Psoas muscle (tissue), 8 donors: ENCODE data around the gene UBE2L3. TPM values are rescaled to one million over a fixed set of nuclear protein-coding genes. Genes with fewer than 3 reads are reported as not detected.
"Not testable (repeated sequence)": the region's sequence is repeated elsewhere in the genome, so short reads cannot be mapped to it uniquely, and the experiment has no call there.

Experiments
- ATAC-seq, 4 donors: fragments of 200-7000 bp; cut with Tn5 transposase; one replicate each; pipeline ENCODE4 v1.9.1; 2020; ENCODE audit warnings: moderate library complexity in 3 of 4, mild to moderate bottlenecking in 2 of 4
- DNase-seq, 2 donors: peaks; one replicate each; pipeline ENCODE4 v3.0.0-alpha.2; 2020
- H3K27ac ChIP-seq: fragments of 200-600 bp; one replicate; pipeline ENCODE4 v1.8.0; 2022
- H3K27me3 ChIP-seq, 3 donors: fragments of 200-600 bp in 1 of 3; one replicate each; pipeline versions ENCODE4 v1.6.1 to v1.8.0; 2013 to 2022; ENCODE audit warnings: low read length in 2 of 3, mild to moderate bottlenecking in 2 of 3, moderate library complexity in 1 of 3; ENCODE audit not compliant: insufficient read depth in 3 of 3
- H3K36me3 ChIP-seq, 2 donors: fragments of 200-600 bp in 1 of 2; one replicate each; pipeline versions ENCODE4 v1.6.1 to v1.8.0; 2013 to 2022; ENCODE audit warnings: low read depth in 1 of 2, mild to moderate bottlenecking in 1 of 2, moderate library complexity in 1 of 2; ENCODE audit not compliant: insufficient read depth in 1 of 2
- H3K4me1 ChIP-seq: fragments of 200-600 bp; one replicate; pipeline ENCODE4 v1.8.0; 2022
- H3K4me3 ChIP-seq: fragments of 200-600 bp; one replicate; pipeline ENCODE4 v1.8.0; 2022; ENCODE audit warnings: mild to moderate bottlenecking
- H3K9me3 ChIP-seq: fragments of 200-600 bp; one replicate; pipeline ENCODE4 v1.8.0; 2022
- WGBS, 3 donors: extraction: QIAGEN DNeasy Blood & Tissue Kit; methylation state at CpG; one replicate each; pipeline versions ENCODE4 v1.1.6 to v1.1.7; 2013; 5-methylcytosine and 5-hydroxymethylcytosine counted together
- intact Hi-C, 2 donors: fragments of 100-400 bp; cut with DNase I; formaldehyde crosslinking; loops; one replicate each; pipeline versions ENCODE4 v1.11.0 to v1.14.2; 2022
- polyA plus RNA-seq, 3 donors: library from polyadenylated mRNA; stranded (reverse); fragments of 200-250 nt; gene quantifications; one replicate each; pipeline ENCODE4 v1.2.3, GENCODE V29; 2013
- total RNA-seq, 4 donors: library from RNA; stranded (reverse); fragmentation: NEBNext Ultra II Directional in 2 of 4; extraction: Animal tissue kit (Norgen Biotek cat#: 25700) in 2 of 4; gene quantifications; one replicate each; pipeline versions ENCODE4 v1.2.1 to v1.2.4, GENCODE V29; 2021 to 2023
- TF ChIP-seq, protein P1 (sequence below): fragments of 200-600 bp; IDR thresholded peaks from one replicate; pipeline ENCODE4 v1.8.0; 2022; ENCODE audit warnings: antibody characterized with exemption
- donor health status: healthy with polysubstance abuse.
- donor health status: DM: no; HTN: no; CAD: no; lungs with moderate emphysema.
- donor health status: Bipolar disorder and iron deficiency.
- donor health status: healthy.
- donor health status: DM: yes; HTN: yes; CAD: no.
- donor health status: DM: no; HTN: no; CAD: no.
- donor health status: DM: no; HTN: no; CAD: no.
- donor health status: DM: yes; HTN: yes; CAD: no.

UBE2L3 gene
- total and polyA plus RNA-seq, 7 donors: 44.9 to 144 (median 56.7) TPM

DNA sequence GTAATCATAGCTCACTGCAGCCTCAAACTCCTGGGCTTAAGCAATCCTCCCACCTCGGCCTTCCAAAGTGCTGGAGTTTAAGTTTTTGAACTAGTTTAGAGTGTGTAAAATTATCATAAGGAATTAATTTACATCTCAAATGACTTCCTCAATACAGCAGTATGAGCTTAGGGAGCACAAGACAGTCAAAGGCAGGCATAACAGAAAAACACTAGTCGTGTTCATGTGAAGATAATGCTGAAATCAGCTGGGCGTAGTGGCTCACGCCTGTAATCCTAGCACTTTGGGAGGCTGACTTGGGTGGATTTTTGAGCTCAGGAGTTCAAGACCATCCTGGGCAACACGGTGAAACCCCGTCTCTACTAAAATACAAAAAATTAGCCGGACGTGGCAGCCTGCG lies 36.5 kb downstream of the UBE2L3 start:
- TF ChIP-seq, protein P1, sequence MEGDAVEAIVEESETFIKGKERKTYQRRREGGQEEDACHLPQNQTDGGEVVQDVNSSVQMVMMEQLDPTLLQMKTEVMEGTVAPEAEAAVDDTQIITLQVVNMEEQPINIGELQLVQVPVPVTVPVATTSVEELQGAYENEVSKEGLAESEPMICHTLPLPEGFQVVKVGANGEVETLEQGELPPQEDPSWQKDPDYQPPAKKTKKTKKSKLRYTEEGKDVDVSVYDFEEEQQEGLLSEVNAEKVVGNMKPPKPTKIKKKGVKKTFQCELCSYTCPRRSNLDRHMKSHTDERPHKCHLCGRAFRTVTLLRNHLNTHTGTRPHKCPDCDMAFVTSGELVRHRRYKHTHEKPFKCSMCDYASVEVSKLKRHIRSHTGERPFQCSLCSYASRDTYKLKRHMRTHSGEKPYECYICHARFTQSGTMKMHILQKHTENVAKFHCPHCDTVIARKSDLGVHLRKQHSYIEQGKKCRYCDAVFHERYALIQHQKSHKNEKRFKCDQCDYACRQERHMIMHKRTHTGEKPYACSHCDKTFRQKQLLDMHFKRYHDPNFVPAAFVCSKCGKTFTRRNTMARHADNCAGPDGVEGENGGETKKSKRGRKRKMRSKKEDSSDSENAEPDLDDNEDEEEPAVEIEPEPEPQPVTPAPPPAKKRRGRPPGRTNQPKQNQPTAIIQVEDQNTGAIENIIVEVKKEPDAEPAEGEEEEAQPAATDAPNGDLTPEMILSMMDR: no peak
- Histone ChIP-seq H3K4me1 (peaks cover 13% of the 10 kb centered on the region), H3K27me3 (no peaks in the 10 kb centered on the region), H3K36me3 (no peaks in the 10 kb centered on the region), H3K9me3 (no peaks in the 10 kb centered on the region), H3K27ac (no peak overlapping the region), H3K4me3 (no peak overlapping the region)
- no peak for ATAC-seq
- intact Hi-C loops: no loop called here
- WGBS, 3 donors: 86 to 92% (median 87%) methylated on average over 9 of the region's 9 CpGs
- no peak for DNase-seq

DNA sequence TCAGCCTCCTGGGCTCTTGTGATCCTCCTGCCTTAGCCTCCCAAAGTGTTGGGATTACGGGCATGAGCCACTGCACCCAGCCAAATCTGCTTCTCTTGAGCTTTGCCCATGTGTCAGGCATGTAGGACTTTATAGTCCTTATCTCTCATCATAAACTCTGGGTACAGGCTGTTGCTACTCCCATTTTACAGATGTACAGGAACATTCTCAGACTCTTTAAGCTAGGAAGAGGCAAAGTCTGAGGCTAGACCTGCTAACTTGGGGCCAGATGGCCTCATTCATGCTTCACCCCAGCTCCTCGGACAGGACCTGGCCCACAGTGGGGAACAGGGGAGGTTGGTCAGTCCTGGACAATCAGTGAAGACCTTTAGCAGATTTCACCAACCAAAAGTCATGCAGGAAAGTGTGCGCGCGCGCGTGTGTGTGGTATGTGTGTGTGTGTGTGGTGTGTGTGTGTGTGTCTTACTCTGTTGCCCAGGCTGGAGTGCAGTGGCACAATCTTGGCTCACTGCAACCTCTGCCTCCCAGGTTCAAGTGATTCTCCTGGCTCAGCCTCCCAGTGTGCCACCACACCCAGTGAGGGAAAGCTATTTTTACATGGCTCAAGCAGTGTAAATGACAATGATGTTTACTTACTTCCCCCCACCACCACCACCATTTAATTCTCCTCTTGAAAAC lies 38.5 kb downstream of the UBE2L3 start:
- peaks cover 13% of the 10 kb centered on the region for H3K4me1 ChIP-seq
- no peak for DNase-seq
- no peaks in the 10 kb centered on the region for H3K9me3 ChIP-seq
- 96 to 97% (median 96%) methylated on average over 7 of the region's 7 CpGs for WGBS, 3 donors
- intact Hi-C loops: no loop called here
- no peak overlapping the region for H3K4me3 ChIP-seq
- ATAC-seq: no peak
- H3K27me3 ChIP-seq: no peaks in the 10 kb centered on the region
- peaks cover 0 to 8% of the 10 kb centered on the region in 2 donors for H3K36me3 ChIP-seq
- TF ChIP-seq, protein P1: no peak
- H3K27ac ChIP-seq: no peak overlapping the region

DNA sequence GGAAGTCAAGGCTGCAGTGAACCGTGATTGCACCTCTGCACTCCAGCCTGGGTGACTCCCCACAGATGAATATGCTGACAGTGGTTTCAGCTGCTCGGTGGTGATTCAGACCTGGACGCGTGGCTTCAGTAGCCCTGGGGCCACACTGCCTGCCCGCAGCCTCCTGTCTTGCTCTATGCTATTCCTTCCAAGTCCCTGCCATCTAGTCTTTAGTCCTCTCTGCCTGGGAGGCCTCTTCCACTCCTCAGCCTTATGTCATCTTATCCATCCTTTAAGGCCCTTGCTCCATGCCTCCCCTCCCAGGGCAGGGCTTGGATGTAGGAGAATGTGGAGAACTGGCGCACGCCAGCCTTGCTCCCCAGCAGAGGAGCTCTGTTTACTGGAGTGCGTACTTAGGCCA lies 39.3 kb downstream of the UBE2L3 start:
- WGBS, 3 donors: 96 to 98% (median 97%) methylated on average over 8 of the region's 8 CpGs
- no peaks in the 10 kb centered on the region for H3K27me3 ChIP-seq
- intact Hi-C loops: no loop called here

DNA sequence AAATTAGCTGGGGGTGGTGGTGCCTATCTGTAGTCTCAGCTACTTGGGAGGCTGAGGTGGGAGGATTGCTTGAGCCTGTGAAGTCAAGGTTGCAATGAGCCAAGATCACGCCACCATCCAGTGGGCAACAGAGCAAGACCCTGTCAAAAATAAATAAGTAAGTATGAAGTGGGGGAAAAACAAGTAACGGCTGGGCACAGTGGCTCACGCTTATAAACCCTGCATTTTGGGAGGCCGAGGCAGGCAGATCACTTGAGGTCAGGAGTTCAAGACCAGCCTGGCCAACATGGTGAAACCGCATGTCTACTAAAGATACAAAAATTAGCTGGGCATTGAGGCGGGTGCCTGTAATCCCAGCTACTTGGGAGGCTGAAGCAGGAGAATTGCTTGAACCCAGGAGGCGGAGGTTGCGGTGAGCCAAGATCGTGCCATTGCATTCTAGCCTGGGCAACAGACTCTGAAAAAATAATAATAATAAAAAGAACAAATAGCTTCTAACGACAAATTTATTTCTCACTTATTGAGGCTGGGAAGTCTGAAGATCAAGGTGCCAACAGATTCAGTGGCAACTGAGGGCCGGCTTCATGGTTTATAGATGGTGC lies 42.1 kb downstream of the UBE2L3 start:
- 96 to 97% (median 97%) methylated on average over 11 of the region's 11 CpGs for WGBS, 3 donors
- H3K27ac ChIP-seq, H3K9me3 ChIP-seq, intact Hi-C loops, H3K4me3 ChIP-seq, H3K27me3 ChIP-seq, DNase-seq, ATAC-seq: not testable (repeated sequence)
- Histone ChIP-seq H3K36me3 (peaks cover 0 to 39% of the 10 kb centered on the region in 2 donors), H3K4me1 (peaks cover 13% of the 10 kb centered on the region)

More for the DNA sequence above, 39.3 kb downstream of the UBE2L3 start:
- ATAC-seq (peak in 2 of 4 donors; percentile 9 to 17), DNase-seq (no peak)
- Histone ChIP-seq H3K9me3 (no peaks in the 10 kb centered on the region), H3K4me1 (peaks cover 13% of the 10 kb centered on the region), H3K36me3 (peaks cover 0 to 15% of the 10 kb centered on the region in 2 donors), H3K27ac (no peak overlapping the region), H3K4me3 (no peak overlapping the region)
- TF ChIP-seq, protein P1: no peak

DNA sequence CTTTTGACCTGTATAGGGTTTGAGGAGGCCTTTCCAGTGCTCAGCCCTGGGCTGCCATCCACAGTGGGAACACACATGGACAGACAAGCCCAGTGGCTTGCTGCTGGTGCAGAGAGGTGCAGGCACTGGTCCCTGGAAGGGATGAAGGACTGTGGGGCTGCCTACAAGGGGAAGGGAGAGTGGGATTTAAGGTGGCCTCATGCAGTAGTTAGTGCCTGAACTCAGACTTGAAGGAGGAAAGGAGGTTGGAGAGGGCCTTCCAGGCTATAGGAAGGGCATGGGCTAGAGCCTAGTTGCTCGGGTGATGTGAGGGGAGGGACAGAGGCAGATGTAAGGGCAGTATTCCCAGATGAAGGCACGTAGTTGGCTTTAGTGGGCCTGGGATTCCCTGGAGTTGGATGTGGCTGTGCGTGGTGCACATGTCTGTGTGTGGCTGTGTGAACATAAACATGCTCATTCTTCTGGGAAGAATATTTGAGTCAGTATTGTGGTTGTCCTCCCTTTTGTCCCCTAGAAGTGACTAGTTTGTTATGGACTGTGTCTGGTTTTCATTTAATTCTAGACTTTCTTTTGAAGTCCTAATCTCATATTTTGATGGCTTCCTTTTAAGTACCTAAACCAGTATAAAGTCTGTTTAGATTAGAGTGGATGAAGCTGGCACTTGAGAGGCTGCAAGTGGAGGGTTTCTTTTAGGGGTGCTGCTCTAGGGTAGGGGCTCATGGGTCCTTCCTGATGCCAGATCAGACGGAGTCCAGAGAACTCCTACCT lies 43.9 kb downstream of the UBE2L3 start:
- TF ChIP-seq, protein P1: no peak
- Histone ChIP-seq H3K27me3 (no peaks in the 10 kb centered on the region), H3K4me1 (peaks cover 13% of the 10 kb centered on the region), H3K36me3 (peaks cover 0 to 43% of the 10 kb centered on the region in 2 donors), H3K27ac (no peak overlapping the region), H3K9me3 (no peaks in the 10 kb centered on the region), H3K4me3 (no peak overlapping the region)
- WGBS, 3 donors: 68 to 71% (median 69%) methylated on average over 4 of the region's 4 CpGs
- intact Hi-C loops: no loop called here
- ATAC-seq (no peak), DNase-seq (no peak)
